AG04450 (cell line): ENCODE data around the gene DCTN2. TPM values are rescaled to one million over a fixed set of nuclear protein-coding genes. Genes with fewer than 3 reads are reported as not detected.
A peak's percentile ranks its signal among the peaks of the same experiment; 100 is the strongest.

Experiments used
- CTCF ChIA-PET: fragments of 300-600, 350-600 bp; formaldehyde crosslinking; extraction: SDS; loops from one replicate; lab custom pipeline; 2022; ENCODE audit warnings: antibody characterized with exemption, inconsistent platforms; lab: Charles Lee
- POLR2A ChIA-PET: fragments of 350-600 bp; formaldehyde crosslinking; extraction: SDS; loops from one replicate; lab custom pipeline; 2021; ENCODE audit warnings: antibody characterized with exemption, inconsistent platforms; lab: Yijun Ruan, JAX
- DNase-seq: peaks from one replicate; pipeline ENCODE4 v3.0.0-alpha.2; 2011; ENCODE audit warnings: low read depth, low spot score
- H3K27ac ChIP-seq: one replicate; pipeline ENCODE4 v1.5.1; 2012; ENCODE audit warnings: low read depth, low read length, control low read depth
- H3K27me3 ChIP-seq: one replicate; pipeline ENCODE4 v1.6.0; 2012; ENCODE audit warnings: low read length; ENCODE audit not compliant: control insufficient read depth, insufficient read depth
- H3K4me3 ChIP-seq: 2 replicates; pipeline ENCODE4 v1.5.1; 2011; ENCODE audit warnings: mild to moderate bottlenecking, low read depth, low read length, control low read depth
- H3K9me3 ChIP-seq: 2 replicates; pipeline ENCODE4 v1.5.1; 2012; ENCODE audit warnings: low read length; ENCODE audit not compliant: control insufficient read depth, insufficient read depth
- CTCF ChIP-seq: IDR thresholded peaks from 2 replicates; pipeline ENCODE4 v1.5.1; 2011; ENCODE audit warnings: low read depth, low read length, control low read depth, inconsistent platforms
- polyA minus RNA-seq: library from RNA; depleted of rRNA, polyadenylated mRNA; stranded (reverse); fragments of >200 nt; gene quantifications from 2 replicates; pipeline ENCODE4 v1.2.3, GENCODE V29; 2011; rRNA and poly(A)+ RNA removed
- polyA plus RNA-seq: library from polyadenylated mRNA; depleted of rRNA; stranded (reverse); fragments of >200 nt; gene quantifications from 2 replicates; pipeline ENCODE4 v1.2.3, GENCODE V29; 2011; rRNA removed

Gene DCTN2
- polyA plus RNA-seq: 146 and 160 TPM in 2 replicates
- 125 and 146 TPM in 2 replicates for polyA minus RNA-seq

- H3K27ac ChIP-seq: peak within 1 kb of the TSS; percentile 31
- ChIA-PET POLR2A (interaction anchor here (0.5 to 1.8 kb wide), 3 partner anchors 10 to 44 kb away, joined by 4 to 10 read pairs (median 6); partner anchors contain the start of gene DDIT3), CTCF (interaction anchor here (0.8 to 2.0 kb wide), 3 partner anchors 13 to 180 kb away, joined by 3 to 6 read pairs (median 3); partner anchors contain the start of gene B4GALNT1)
- DNase-seq: peak; percentile 91
- no peak for TF ChIP-seq CTCF
- peak within 1 kb of the TSS; percentile 82 for H3K4me3 ChIP-seq
- H3K9me3 ChIP-seq: peaks cover 4% of the 10 kb centered on the region; the same call in 1 of the 2 replicates
- H3K27me3 ChIP-seq: peaks cover 32% of the 10 kb centered on the region
These were observed at the start of gene DCTN2 for GRCh38 chr12:57546438-57547287. Gene DCTN2, minus strand, starts transcription at chr12:57547192. Its CDS starts 129 bp downstream, at chr12:57547063.

GRCh38 chr12:57593187-57593586 is 46.2 kb upstream of the DCTN2 start:
- ChIA-PET CTCF (interaction anchor here (0.5 to 3.7 kb wide), 4 partner anchors 10 to 286 kb away, joined by 3 to 52 read pairs (median 4); no protein-coding TSS in a partner anchor), POLR2A (interaction anchor here (0.8 kb wide), 1 partner anchor 174 kb away, joined by 3 read pairs; the partner anchor contains the start of gene CYP27B1)
- no peak for TF ChIP-seq CTCF
- Histone ChIP-seq H3K4me3 (no peak overlapping the region), H3K27ac (no peak overlapping the region), H3K9me3 (no peaks in the 10 kb centered on the region; the same call in 1 of the 2 replicates), H3K27me3 (peaks cover 7% of the 10 kb centered on the region)
- no peak for DNase-seq

- Histone ChIP-seq H3K27ac (no peak overlapping the region), H3K9me3 (no peaks in the 10 kb centered on the region; the same call in 1 of the 2 replicates), H3K4me3 (no peak overlapping the region), H3K27me3 (peaks cover 12% of the 10 kb centered on the region)
- no peak for TF ChIP-seq CTCF
- ChIA-PET CTCF (interaction anchor here (0.8 to 3.7 kb wide), 3 partner anchors 9 to 30 kb away, joined by 3 to 52 read pairs (median 6); no protein-coding TSS in a partner anchor), POLR2A (interaction anchor here (0.7 to 0.8 kb wide), 2 partner anchors 38 to 174 kb away, joined by 3 to 5 read pairs; partner anchors contain the start of gene CYP27B1)
- no peak for DNase-seq
These were observed 45.7 kb upstream of the DCTN2 start for GRCh38 chr12:57592551-57593165.

DNA sequence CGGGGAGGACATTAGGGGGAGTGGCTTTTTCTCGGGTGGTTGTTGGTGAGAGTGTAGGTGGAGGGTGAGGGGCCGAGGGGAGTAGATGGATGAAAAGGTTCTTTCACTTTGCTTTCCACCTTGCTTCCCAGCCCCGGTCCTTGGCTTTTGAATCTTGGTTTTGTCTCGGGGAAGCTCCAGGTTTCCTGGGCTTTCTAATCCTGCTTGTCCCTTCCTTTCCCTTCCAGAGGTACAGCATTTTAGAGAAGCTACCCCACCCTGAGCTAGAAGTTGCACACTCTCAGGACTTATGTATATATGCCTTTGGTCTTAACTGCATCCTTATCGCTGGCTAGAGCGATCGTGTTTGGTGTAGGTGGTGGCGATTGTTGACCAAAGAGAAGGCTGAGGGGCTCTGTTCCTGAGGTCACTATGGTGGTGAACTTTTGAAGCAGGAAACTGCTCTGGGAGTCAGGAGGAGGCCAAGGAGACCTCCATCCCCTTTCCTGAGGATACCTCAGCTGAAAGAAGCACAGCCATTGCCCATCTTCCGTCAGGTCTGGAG is 44.9 kb upstream of the DCTN2 start:
- no peak for DNase-seq
- H3K9me3 ChIP-seq: no peaks in the 10 kb centered on the region; the same call in 1 of the 2 replicates
- H3K27me3 ChIP-seq: peaks cover 13% of the 10 kb centered on the region
- H3K27ac ChIP-seq: no peak overlapping the region
- peak overlapping the region; percentile 84 for H3K4me3 ChIP-seq
- ChIA-PET CTCF (interaction anchor here (0.7 to 3.7 kb wide), 6 partner anchors 8 to 135 kb away, joined by 3 to 52 read pairs (median 4); partner anchors contain the start of gene B4GALNT1), POLR2A (interaction anchor here (0.6 kb wide), 1 partner anchor 9 kb away, joined by 3 read pairs; no protein-coding TSS in a partner anchor)
- TF ChIP-seq CTCF: no peak
